GM23338 (cell line): Measurements from ENCODE around the gene CDH18. TPM values are rescaled to one million over a fixed set of nuclear protein-coding genes. Genes with fewer than 3 reads are reported as not detected.

Experiments
- ATAC-seq: fragments of 200-7000 bp; cut with Tn5 transposase; 3 replicates; pipeline ENCODE4 v1.9.1; 2020
- DNase-seq: peaks from one replicate; pipeline ENCODE4 v3.0.0-alpha.2; 2015; ENCODE audit warnings: low spot score
- H2AFZ ChIP-seq: fragments of 200-600 bp; sonication (generic); 2 replicates; pipeline ENCODE4 v1.8.0; 2016; ENCODE audit warnings: antibody characterized with exemption, mild to moderate bottlenecking, moderate library complexity
- H3F3A ChIP-seq: fragments of 200-600 bp; sonication (generic); replicated peaks from 2 replicates; pipeline ENCODE4 v1.8.0; 2017; ENCODE audit warnings: antibody characterized with exemption, mixed run types, low read depth
- H3K27ac ChIP-seq: fragments of 200-600 bp; sonication (generic); 2 replicates; pipeline ENCODE4 v1.6.1; 2016; ENCODE audit warnings: low read depth
- H3K27me3 ChIP-seq: fragments of 200-600 bp; sonication (generic); 2 replicates; pipeline ENCODE4 v1.8.0; 2016; ENCODE audit warnings: mild to moderate bottlenecking, mixed run types, moderate library complexity; ENCODE audit not compliant: insufficient read depth
- H3K36me3 ChIP-seq: fragments of 200-600 bp; sonication (generic); 2 replicates; pipeline ENCODE4 v1.8.0; 2016; ENCODE audit warnings: mild to moderate bottlenecking; ENCODE audit not compliant: insufficient read depth
- H3K4me1 ChIP-seq: fragments of 200-600 bp; sonication (generic); 2 replicates; pipeline ENCODE4 v1.8.0; 2016; ENCODE audit warnings: mild to moderate bottlenecking, moderate library complexity; ENCODE audit not compliant: insufficient read depth
- H3K4me2 ChIP-seq: fragments of 200-600 bp; sonication (generic); 2 replicates; pipeline ENCODE4 v1.7.1; 2017; ENCODE audit warnings: mixed run types
- H3K4me3 ChIP-seq: fragments of 200-600 bp; sonication (generic); 2 replicates; pipeline ENCODE4 v1.6.1; 2016; ENCODE audit warnings: mixed run types
- H3K79me2 ChIP-seq: fragments of 200-600 bp; sonication (generic); replicated peaks from 2 replicates; pipeline ENCODE4 v1.8.0; 2017; ENCODE audit warnings: mild to moderate bottlenecking; ENCODE audit not compliant: insufficient read depth
- H3K9me2 ChIP-seq: fragments of 200-600 bp; sonication (generic); 2 replicates; pipeline ENCODE4 v1.8.0; 2017; ENCODE audit not compliant: insufficient read depth
- H4K20me1 ChIP-seq: fragments of 200-600 bp; sonication (generic); replicated peaks from 2 replicates; pipeline ENCODE4 v1.8.0; 2017; ENCODE audit warnings: mild to moderate bottlenecking; ENCODE audit not compliant: insufficient read depth
- H3K27ac Mint-ChIP-seq: 2 replicates; pipeline ENCODE4 v1.8.0; 2020; ENCODE audit warnings: inconsistent platforms, mild to moderate bottlenecking, moderate library complexity, mixed read lengths
- H3K27me3 Mint-ChIP-seq: 3 replicates; pipeline ENCODE4 v1.8.0; 2022; ENCODE audit warnings: low read depth, mild to moderate bottlenecking, moderate library complexity, mixed read lengths, inconsistent platforms; ENCODE audit not compliant: insufficient read depth, poor library complexity
- H3K36me3 Mint-ChIP-seq: 3 replicates; pipeline ENCODE4 v1.8.0; 2021; ENCODE audit warnings: low read depth, mild to moderate bottlenecking, inconsistent platforms, moderate library complexity, mixed read lengths
- H3K4me1 Mint-ChIP-seq: 3 replicates; pipeline ENCODE4 v1.8.0; 2020; ENCODE audit warnings: mild to moderate bottlenecking, inconsistent platforms, mixed read lengths
- H3K4me3 Mint-ChIP-seq: 3 replicates; pipeline ENCODE4 v1.8.0; 2021; ENCODE audit warnings: moderate library complexity, mild to moderate bottlenecking, inconsistent platforms, mixed read lengths
- H3K9me3 Mint-ChIP-seq: 3 replicates; pipeline ENCODE4 v1.8.0; 2020; ENCODE audit warnings: moderate library complexity, mild to moderate bottlenecking, inconsistent platforms, mixed read lengths
- CREB1 ChIP-seq: fragments of 250-450 bp; sonication (Bioruptor Pico); IDR thresholded peaks from 2 replicates; pipeline ENCODE4 v1.5.0; 2020; ENCODE audit warnings: low read depth, mild to moderate bottlenecking, moderate library complexity
- CTCF ChIP-seq, 2 experiments: fragments of 200-600 bp in 1 of 2; sonication (generic) in 1 of 2; conservative IDR thresholded peaks; 2 replicates each; pipeline versions ENCODE4 v1.5.1 to v1.6.1; 2016 to 2017; ENCODE audit warnings: antibody characterized with exemption in 2 of 2, low read depth in 2 of 2, mild to moderate bottlenecking in 2 of 2, moderate library complexity in 1 of 2
- ETS1 ChIP-seq: IDR thresholded peaks from 2 replicates; pipeline ENCODE4 v1.6.1; 2016; ENCODE audit warnings: antibody characterized with exemption
- EZH2 ChIP-seq: fragments of 200-600 bp; sonication (generic); IDR thresholded peaks from one replicate; pipeline ENCODE4 v1.8.0; 2017; ENCODE audit warnings: antibody characterized with exemption, mild to moderate bottlenecking, low read depth; ENCODE audit not compliant: unreplicated experiment
- EZH2phosphoT487 ChIP-seq: fragments of 200-600 bp; sonication (generic); IDR thresholded peaks from one replicate; pipeline ENCODE4 v1.8.1; 2018; ENCODE audit warnings: antibody characterized with exemption; ENCODE audit not compliant: unreplicated experiment
- JUNB ChIP-seq: IDR thresholded peaks from one replicate; pipeline ENCODE4 v1.6.1; 2016; ENCODE audit warnings: antibody characterized with exemption; ENCODE audit not compliant: unreplicated experiment
- NANOG ChIP-seq: IDR thresholded peaks from 2 replicates; pipeline ENCODE4 v1.6.1; 2016; ENCODE audit warnings: antibody characterized with exemption, borderline replicate concordance
- POLR2AphosphoS5 ChIP-seq: IDR thresholded peaks from 2 replicates; pipeline ENCODE4 v1.6.1; 2016; ENCODE audit warnings: antibody characterized with exemption, low read depth
- STAT1 ChIP-seq: IDR thresholded peaks from one replicate; pipeline ENCODE4 v1.6.1; 2016; ENCODE audit warnings: antibody characterized with exemption; ENCODE audit not compliant: unreplicated experiment
- ZNF114 ChIP-seq: fragments of 250-450 bp; sonication (Bioruptor Pico); IDR thresholded peaks from 2 replicates; pipeline ENCODE4 v1.5.0; 2020; ENCODE audit warnings: mild to moderate bottlenecking, moderate library complexity
- ZNF331 ChIP-seq: fragments of 250-450 bp; sonication (Bioruptor Pico); IDR thresholded peaks from 2 replicates; pipeline ENCODE4 v1.5.0; 2020; ENCODE audit warnings: low read depth, mild to moderate bottlenecking, moderate library complexity
- polyA plus RNA-seq: library from polyadenylated mRNA; unstranded; fragments of >200 nt; fragmentation: Nextera tagmentation; extraction: Ambion mirVana; gene quantifications from 2 replicates; pipeline ENCODE4 v1.2.1, GENCODE V29; 2016
- total RNA-seq: library from RNA; depleted of rRNA; stranded (reverse); fragments of >200 nt; shearing (Covaris generic); gene quantifications from 2 replicates; pipeline ENCODE4 v1.2.3, GENCODE V29; 2014
- TF ChIP-seq, protein P1 (sequence below): fragments of 250-450 bp; sonication (Bioruptor Pico); IDR thresholded peaks from 2 replicates; pipeline ENCODE4 v1.5.0; 2020; ENCODE audit warnings: mild to moderate bottlenecking, moderate library complexity
- TF ChIP-seq, protein P2 (sequence below): IDR thresholded peaks from one replicate; pipeline ENCODE4 v1.6.1; 2018; ENCODE audit warnings: antibody characterized with exemption; ENCODE audit not compliant: unreplicated experiment

CDH18 gene
- total and polyA plus RNA-seq, 2 experiments from 2014 or later, result 1.3 TPM; not detected in 1

- no peaks in the 10 kb centered on the region for H3K79me2 ChIP-seq
- peak; percentile 8 for DNase-seq
- ATAC-seq, result peak; percentile 44
- H2AFZ ChIP-seq, result no peak overlapping the region
- no peaks in the 10 kb centered on the region for H4K20me1 ChIP-seq
- H3K4me1 Mint-ChIP-seq, result peaks cover 38% of the 10 kb centered on the region
- H3K27me3 Mint-ChIP-seq, result no peaks in the 10 kb centered on the region
- no peak overlapping the region for H3K4me3 ChIP-seq
- no peaks in the 10 kb centered on the region for H3K9me2 ChIP-seq
- no peaks in the 10 kb centered on the region for H3K9me3 Mint-ChIP-seq
- H3K36me3 ChIP-seq, result no peaks in the 10 kb centered on the region
- peaks cover 32% of the 10 kb centered on the region for H3K4me1 ChIP-seq
- TF ChIP-seq STAT1 (no peak), EZH2phosphoT487 (no peak), CTCF (conservative IDR thresholded peaks at IDR 0.05; ENCODE audit: low read depth in 2 of 2) (no peak), JUNB (no peak), ZNF331 (CRISPR knock-in tag) (no peak), ETS1 (no peak), NANOG (no peak), POLR2AphosphoS5 (no peak), EZH2 (no peak), ZNF114 (no peak), CREB1 (CRISPR knock-in tag) (no peak)
- TF ChIP-seq, protein P1, sequence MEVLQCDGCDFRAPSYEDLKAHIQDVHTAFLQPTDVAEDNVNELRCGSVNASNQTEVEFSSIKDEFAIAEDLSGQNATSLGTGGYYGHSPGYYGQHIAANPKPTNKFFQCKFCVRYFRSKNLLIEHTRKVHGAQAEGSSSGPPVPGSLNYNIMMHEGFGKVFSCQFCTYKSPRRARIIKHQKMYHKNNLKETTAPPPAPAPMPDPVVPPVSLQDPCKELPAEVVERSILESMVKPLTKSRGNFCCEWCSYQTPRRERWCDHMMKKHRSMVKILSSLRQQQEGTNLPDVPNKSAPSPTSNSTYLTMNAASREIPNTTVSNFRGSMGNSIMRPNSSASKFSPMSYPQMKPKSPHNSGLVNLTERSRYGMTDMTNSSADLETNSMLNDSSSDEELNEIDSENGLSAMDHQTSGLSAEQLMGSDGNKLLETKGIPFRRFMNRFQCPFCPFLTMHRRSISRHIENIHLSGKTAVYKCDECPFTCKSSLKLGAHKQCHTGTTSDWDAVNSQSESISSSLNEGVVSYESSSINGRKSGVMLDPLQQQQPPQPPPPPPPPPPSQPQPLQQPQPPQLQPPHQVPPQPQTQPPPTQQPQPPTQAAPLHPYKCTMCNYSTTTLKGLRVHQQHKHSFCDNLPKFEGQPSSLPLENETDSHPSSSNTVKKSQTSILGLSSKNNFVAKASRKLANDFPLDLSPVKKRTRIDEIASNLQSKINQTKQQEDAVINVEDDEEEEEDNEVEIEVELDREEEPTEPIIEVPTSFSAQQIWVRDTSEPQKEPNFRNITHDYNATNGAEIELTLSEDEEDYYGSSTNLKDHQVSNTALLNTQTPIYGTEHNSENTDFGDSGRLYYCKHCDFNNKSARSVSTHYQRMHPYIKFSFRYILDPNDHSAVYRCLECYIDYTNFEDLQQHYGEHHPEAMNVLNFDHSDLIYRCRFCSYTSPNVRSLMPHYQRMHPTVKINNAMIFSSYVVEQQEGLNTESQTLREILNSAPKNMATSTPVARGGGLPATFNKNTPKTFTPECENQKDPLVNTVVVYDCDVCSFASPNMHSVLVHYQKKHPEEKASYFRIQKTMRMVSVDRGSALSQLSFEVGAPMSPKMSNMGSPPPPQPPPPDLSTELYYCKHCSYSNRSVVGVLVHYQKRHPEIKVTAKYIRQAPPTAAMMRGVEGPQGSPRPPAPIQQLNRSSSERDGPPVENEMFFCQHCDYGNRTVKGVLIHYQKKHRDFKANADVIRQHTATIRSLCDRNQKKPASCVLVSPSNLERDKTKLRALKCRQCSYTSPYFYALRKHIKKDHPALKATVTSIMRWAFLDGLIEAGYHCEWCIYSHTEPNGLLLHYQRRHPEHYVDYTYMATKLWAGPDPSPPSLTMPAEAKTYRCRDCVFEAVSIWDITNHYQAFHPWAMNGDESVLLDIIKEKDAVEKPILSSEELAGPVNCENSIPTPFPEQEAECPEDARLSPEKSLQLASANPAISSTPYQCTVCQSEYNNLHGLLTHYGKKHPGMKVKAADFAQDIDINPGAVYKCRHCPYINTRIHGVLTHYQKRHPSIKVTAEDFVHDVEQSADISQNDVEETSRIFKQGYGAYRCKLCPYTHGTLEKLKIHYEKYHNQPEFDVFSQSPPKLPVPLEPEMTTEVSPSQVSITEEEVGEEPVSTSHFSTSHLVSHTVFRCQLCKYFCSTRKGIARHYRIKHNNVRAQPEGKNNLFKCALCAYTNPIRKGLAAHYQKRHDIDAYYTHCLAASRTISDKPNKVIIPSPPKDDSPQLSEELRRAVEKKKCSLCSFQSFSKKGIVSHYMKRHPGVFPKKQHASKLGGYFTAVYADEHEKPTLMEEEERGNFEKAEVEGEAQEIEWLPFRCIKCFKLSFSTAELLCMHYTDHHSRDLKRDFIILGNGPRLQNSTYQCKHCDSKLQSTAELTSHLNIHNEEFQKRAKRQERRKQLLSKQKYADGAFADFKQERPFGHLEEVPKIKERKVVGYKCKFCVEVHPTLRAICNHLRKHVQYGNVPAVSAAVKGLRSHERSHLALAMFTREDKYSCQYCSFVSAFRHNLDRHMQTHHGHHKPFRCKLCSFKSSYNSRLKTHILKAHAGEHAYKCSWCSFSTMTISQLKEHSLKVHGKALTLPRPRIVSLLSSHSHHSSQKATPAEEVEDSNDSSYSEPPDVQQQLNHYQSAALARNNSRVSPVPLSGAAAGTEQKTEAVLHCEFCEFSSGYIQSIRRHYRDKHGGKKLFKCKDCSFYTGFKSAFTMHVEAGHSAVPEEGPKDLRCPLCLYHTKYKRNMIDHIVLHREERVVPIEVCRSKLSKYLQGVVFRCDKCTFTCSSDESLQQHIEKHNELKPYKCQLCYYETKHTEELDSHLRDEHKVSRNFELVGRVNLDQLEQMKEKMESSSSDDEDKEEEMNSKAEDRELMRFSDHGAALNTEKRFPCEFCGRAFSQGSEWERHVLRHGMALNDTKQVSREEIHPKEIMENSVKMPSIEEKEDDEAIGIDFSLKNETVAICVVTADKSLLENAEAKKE (CRISPR knock-in tag), result no peak
- TF ChIP-seq, protein P2, sequence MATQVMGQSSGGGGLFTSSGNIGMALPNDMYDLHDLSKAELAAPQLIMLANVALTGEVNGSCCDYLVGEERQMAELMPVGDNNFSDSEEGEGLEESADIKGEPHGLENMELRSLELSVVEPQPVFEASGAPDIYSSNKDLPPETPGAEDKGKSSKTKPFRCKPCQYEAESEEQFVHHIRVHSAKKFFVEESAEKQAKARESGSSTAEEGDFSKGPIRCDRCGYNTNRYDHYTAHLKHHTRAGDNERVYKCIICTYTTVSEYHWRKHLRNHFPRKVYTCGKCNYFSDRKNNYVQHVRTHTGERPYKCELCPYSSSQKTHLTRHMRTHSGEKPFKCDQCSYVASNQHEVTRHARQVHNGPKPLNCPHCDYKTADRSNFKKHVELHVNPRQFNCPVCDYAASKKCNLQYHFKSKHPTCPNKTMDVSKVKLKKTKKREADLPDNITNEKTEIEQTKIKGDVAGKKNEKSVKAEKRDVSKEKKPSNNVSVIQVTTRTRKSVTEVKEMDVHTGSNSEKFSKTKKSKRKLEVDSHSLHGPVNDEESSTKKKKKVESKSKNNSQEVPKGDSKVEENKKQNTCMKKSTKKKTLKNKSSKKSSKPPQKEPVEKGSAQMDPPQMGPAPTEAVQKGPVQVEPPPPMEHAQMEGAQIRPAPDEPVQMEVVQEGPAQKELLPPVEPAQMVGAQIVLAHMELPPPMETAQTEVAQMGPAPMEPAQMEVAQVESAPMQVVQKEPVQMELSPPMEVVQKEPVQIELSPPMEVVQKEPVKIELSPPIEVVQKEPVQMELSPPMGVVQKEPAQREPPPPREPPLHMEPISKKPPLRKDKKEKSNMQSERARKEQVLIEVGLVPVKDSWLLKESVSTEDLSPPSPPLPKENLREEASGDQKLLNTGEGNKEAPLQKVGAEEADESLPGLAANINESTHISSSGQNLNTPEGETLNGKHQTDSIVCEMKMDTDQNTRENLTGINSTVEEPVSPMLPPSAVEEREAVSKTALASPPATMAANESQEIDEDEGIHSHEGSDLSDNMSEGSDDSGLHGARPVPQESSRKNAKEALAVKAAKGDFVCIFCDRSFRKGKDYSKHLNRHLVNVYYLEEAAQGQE, result no peak
- peak overlapping the region; percentile 29 for H3K4me3 Mint-ChIP-seq
- no peaks in the 10 kb centered on the region for H3F3A ChIP-seq
- no peak overlapping the region for H3K27ac ChIP-seq
- no peaks in the 10 kb centered on the region for H3K36me3 Mint-ChIP-seq
- peak overlapping the region; percentile 33 for H3K4me2 ChIP-seq
- no peaks in the 10 kb centered on the region for H3K27me3 ChIP-seq
- H3K27ac Mint-ChIP-seq, result no peak overlapping the region
These were observed 59.2 kb downstream of the CDH18 start for GRCh38 chr5:19928562-19929421.
